Measurements from ENCODE around the gene PDE5A. TPM values are rescaled to one million over a fixed set of nuclear protein-coding genes. Genes with fewer than 3 reads are reported as not detected.

PDE5A gene
- polyA plus RNA-seq, 1 of the 3 experiments (the other 2 are of a cell fraction), result 6.4 TPM

GRCh38 chr4:119675391-119675790 lies 46.8 kb upstream of the PDE5A start:
- ChIA-PET CTCF (no interaction called here), POLR2A (no interaction called here)
- H3K27ac ChIP-seq (ENCODE audit: low read depth in 2 of 2, low read length in 1 of 2), result no peak overlapping the region
- H3K9me2 ChIP-seq, result no peaks in the 10 kb centered on the region
- H3K36me3 ChIP-seq (replicated peaks in 1 of 2; ENCODE audit: control insufficient read depth in 1 of 2, insufficient read depth in 2 of 2, low read length in 1 of 2), result no peaks in the 10 kb centered on the region
- WGBS (ENCODE audit: low lambda C conversion rate), result 70% methylated on average over 2 of the region's 2 CpGs
- H4K20me1 ChIP-seq (ENCODE audit: insufficient read depth), result no peaks in the 10 kb centered on the region
- no peaks in the 10 kb centered on the region for H3F3A ChIP-seq (replicated peaks; ENCODE audit: insufficient read depth)
- H3K4me1 ChIP-seq (ENCODE audit: control insufficient read depth in 1 of 2, insufficient read depth in 2 of 2, low read depth in 1 of 2, low read length in 1 of 2), result no peaks in the 10 kb centered on the region; a peak in 1 of 4 replicates
- TF ChIP-seq MXI1 (IDR thresholded peaks at IDR 0.05; ENCODE audit: low read depth, low read length), result no peak
- no peak for TF ChIP-seq NRF1 (IDR thresholded peaks at IDR 0.05; ENCODE audit: low read depth, low read length)
- TF ChIP-seq TEAD4 (IDR thresholded peaks at IDR 0.05; ENCODE audit: borderline replicate concordance, insufficient read depth), result no peak
- no peak for TF ChIP-seq PBX3 (IDR thresholded peaks at IDR 0.05)
- TF ChIP-seq POLR2AphosphoS5 (IDR thresholded peaks at IDR 0.05; ENCODE audit: low read depth, low read length), result no peak
- TF ChIP-seq TCF12 (IDR thresholded peaks at IDR 0.05), result no peak
- no peak for TF ChIP-seq FOSL2 (IDR thresholded peaks at IDR 0.05; ENCODE audit: borderline replicate concordance, low read depth)
- no peak for TF ChIP-seq GATA2 (CRISPR knock-in tag; IDR thresholded peaks at IDR 0.05)
- no peak for TF ChIP-seq JUND (IDR thresholded peaks at IDR 0.05)
- TF ChIP-seq USF2 (IDR thresholded peaks at IDR 0.05; ENCODE audit: borderline replicate concordance, low read depth, low read length), result no peak
- no peak for TF ChIP-seq FOXJ3 (CRISPR knock-in tag; IDR thresholded peaks at IDR 0.05)
- no peak for TF ChIP-seq IRF3 (IDR thresholded peaks at IDR 0.05; ENCODE audit: low read depth, low read length)
- TF ChIP-seq RAD21 (IDR thresholded peaks at IDR 0.05; ENCODE audit: low read length), result no peak
- no peak for TF ChIP-seq GABPA (IDR thresholded peaks at IDR 0.05; ENCODE audit: low read depth)
- no peak for TF ChIP-seq TAF1 (IDR thresholded peaks at IDR 0.05; ENCODE audit: borderline replicate concordance, low read depth, low read length)
- no peak for DNase-seq
- H3K27me3 ChIP-seq (ENCODE audit: insufficient read depth), result no peaks in the 10 kb centered on the region
- H2AFZ ChIP-seq (ENCODE audit: low read depth), result no peak overlapping the region
- no peak overlapping the region for H3K4me2 ChIP-seq
- H3K9ac ChIP-seq, result no peak overlapping the region
- H3K4me3 ChIP-seq (ENCODE audit: low read depth in 2 of 2, low read length in 1 of 2), result no peak overlapping the region
- H3K79me2 ChIP-seq (ENCODE audit: insufficient read depth), result no peaks in the 10 kb centered on the region
- no peaks in the 10 kb centered on the region for H3K9me3 ChIP-seq

- H3K79me2 ChIP-seq (ENCODE audit: insufficient read depth), result no peaks in the 10 kb centered on the region
- no peaks in the 10 kb centered on the region for H3F3A ChIP-seq (replicated peaks; ENCODE audit: insufficient read depth)
- no peaks in the 10 kb centered on the region for H3K9me2 ChIP-seq
- H3K4me2 ChIP-seq, result no peak overlapping the region
- ChIA-PET POLR2A (no interaction called here), CTCF (interaction anchor here (0.9 to 1.0 kb wide), 2 partner anchors 12 to 44 kb away, joined by 3 to 7 read pairs; partner anchors contain the start of gene PDE5A)
- peaks cover 0 to 1% of the 10 kb centered on the region in 2 experiments; a peak in 2 of 4 replicates for H3K4me1 ChIP-seq (ENCODE audit: control insufficient read depth in 1 of 2, insufficient read depth in 2 of 2, low read depth in 1 of 2, low read length in 1 of 2)
- H3K9me3 ChIP-seq, result no peaks in the 10 kb centered on the region
- H3K4me3 ChIP-seq (ENCODE audit: low read depth in 2 of 2, low read length in 1 of 2), result no peak overlapping the region
- no peaks in the 10 kb centered on the region for H3K36me3 ChIP-seq (replicated peaks in 1 of 2; ENCODE audit: control insufficient read depth in 1 of 2, insufficient read depth in 2 of 2, low read length in 1 of 2)
- H3K27ac ChIP-seq (ENCODE audit: low read depth in 2 of 2, low read length in 1 of 2), result no peak overlapping the region
- H3K9ac ChIP-seq, result no peak overlapping the region
- 90% methylated on average over 1 of the region's 1 CpG for WGBS (ENCODE audit: low lambda C conversion rate)
- no peak for DNase-seq
- H3K27me3 ChIP-seq (ENCODE audit: insufficient read depth), result no peaks in the 10 kb centered on the region
- no peaks in the 10 kb centered on the region for H4K20me1 ChIP-seq (ENCODE audit: insufficient read depth)
- no peak overlapping the region for H2AFZ ChIP-seq (ENCODE audit: low read depth)
- TF ChIP-seq NFIC (IDR thresholded peaks at IDR 0.05; ENCODE audit: borderline replicate concordance) (no peak), PBX3 (IDR thresholded peaks at IDR 0.05) (no peak), SMC3 (IDR thresholded peaks at IDR 0.05; ENCODE audit: low read depth, low read length) (no peak), TAF1 (IDR thresholded peaks at IDR 0.05; ENCODE audit: borderline replicate concordance, low read depth, low read length) (no peak), ZBTB33 (IDR thresholded peaks at IDR 0.05; ENCODE audit: borderline replicate concordance, low read depth) (no peak), NRF1 (IDR thresholded peaks at IDR 0.05; ENCODE audit: low read depth, low read length) (no peak), RCOR1 (IDR thresholded peaks at IDR 0.05; ENCODE audit: low read length) (no peak), YY1 (IDR thresholded peaks at IDR 0.05; ENCODE audit: low read depth) (no peak), MAX (IDR thresholded peaks at IDR 0.05; ENCODE audit: low read depth) (no peak), SIN3A (IDR thresholded peaks at IDR 0.05; ENCODE audit: borderline replicate concordance, low read depth, low read length) (no peak), FOSL2 (IDR thresholded peaks at IDR 0.05; ENCODE audit: borderline replicate concordance, low read depth) (no peak)
Measured at GRCh38 chr4:119672938-119673337, 44.3 kb upstream of the PDE5A start.

All from SK-N-SH (cell line).